Breast epithelium (tissue), 4 donors: ENCODE results near the gene ISG15. TPM values are rescaled to one million over a fixed set of nuclear protein-coding genes. Genes with fewer than 3 reads are reported as not detected.
"Not testable (repeated sequence)": the region's sequence is repeated elsewhere in the genome, so short reads cannot be mapped to it uniquely, and the experiment has no call there.

ENCODE experiments used
- DNase-seq, 2 donors: peaks; one replicate each; pipeline ENCODE4 v3.0.0-alpha.2; 2019; ENCODE audit warnings: low spot score in 2 of 2
- H3K27ac ChIP-seq, 2 donors: fragments of 200-600 bp; sonication (generic) in 1 of 2; one replicate each; pipeline ENCODE4 v1.5.1; 2016 to 2019; ENCODE audit warnings: mild to moderate bottlenecking in 1 of 2
- H3K27me3 ChIP-seq, 2 donors: fragments of 200-600 bp; sonication (generic) in 1 of 2; one replicate each; pipeline versions ENCODE4 v1.5.1 to v1.6.0; 2017 to 2019; ENCODE audit warnings: control low read depth in 1 of 2, mild to moderate bottlenecking in 1 of 2
- H3K36me3 ChIP-seq: fragments of 200-600 bp; one replicate; pipeline ENCODE4 v1.5.1; 2019
- H3K4me1 ChIP-seq, 2 donors: fragments of 200-600 bp; sonication (generic); one replicate each; pipeline ENCODE4 v1.5.1; 2016 to 2019; ENCODE audit warnings: control low read depth in 1 of 2
- H3K4me3 ChIP-seq, 3 donors: fragments of 200-600 bp; sonication (generic); 1 replicate in 2 of 3; 2 replicates in 1 of 3; pipeline ENCODE4 v1.5.1; 2016 to 2019; ENCODE audit warnings: mild to moderate bottlenecking in 3 of 3, moderate library complexity in 2 of 3
- H3K9me3 ChIP-seq, 2 donors: fragments of 200-600 bp; sonication (generic) in 1 of 2; one replicate each; pipeline ENCODE4 v1.5.1; 2016 to 2019; ENCODE audit warnings: control low read depth in 1 of 2
- POLR2A ChIP-seq: fragments of 450-650 bp; IDR thresholded peaks from one replicate; pipeline ENCODE4 v1.6.1; 2016; ENCODE audit warnings: antibody characterized with exemption, mild to moderate bottlenecking, moderate library complexity
- POLR2AphosphoS5 ChIP-seq, 3 donors: sonication (generic); formaldehyde crosslinking; IDR thresholded peaks; one replicate each; pipeline ENCODE4 v1.6.1; 2017; ENCODE audit warnings: antibody characterized with exemption in 3 of 3
- intact Hi-C: fragments of 100-400 bp; cut with DNase I; formaldehyde crosslinking; loops from one replicate; pipeline ENCODE4 v1.15.1; 2023; ENCODE audit warnings: low total_unique reads
- total RNA-seq, 3 donors: library from RNA; depleted of rRNA; stranded (reverse); fragments of >200 nt; gene quantifications; one replicate each; pipeline ENCODE4 v1.1.0, GENCODE V29; 2016
- TF ChIP-seq, protein P1 (sequence below), 3 donors: fragments of 450-650 bp; IDR thresholded peaks; one replicate each; pipeline ENCODE4 v1.5.1; 2016 to 2017; ENCODE audit warnings: antibody characterized with exemption in 3 of 3, mild to moderate bottlenecking in 3 of 3, moderate library complexity in 3 of 3

ISG15 gene
- total RNA-seq, 3 donors from 2014 or later, result 15.5 to 31.5 (median 18.0) TPM

DNA sequence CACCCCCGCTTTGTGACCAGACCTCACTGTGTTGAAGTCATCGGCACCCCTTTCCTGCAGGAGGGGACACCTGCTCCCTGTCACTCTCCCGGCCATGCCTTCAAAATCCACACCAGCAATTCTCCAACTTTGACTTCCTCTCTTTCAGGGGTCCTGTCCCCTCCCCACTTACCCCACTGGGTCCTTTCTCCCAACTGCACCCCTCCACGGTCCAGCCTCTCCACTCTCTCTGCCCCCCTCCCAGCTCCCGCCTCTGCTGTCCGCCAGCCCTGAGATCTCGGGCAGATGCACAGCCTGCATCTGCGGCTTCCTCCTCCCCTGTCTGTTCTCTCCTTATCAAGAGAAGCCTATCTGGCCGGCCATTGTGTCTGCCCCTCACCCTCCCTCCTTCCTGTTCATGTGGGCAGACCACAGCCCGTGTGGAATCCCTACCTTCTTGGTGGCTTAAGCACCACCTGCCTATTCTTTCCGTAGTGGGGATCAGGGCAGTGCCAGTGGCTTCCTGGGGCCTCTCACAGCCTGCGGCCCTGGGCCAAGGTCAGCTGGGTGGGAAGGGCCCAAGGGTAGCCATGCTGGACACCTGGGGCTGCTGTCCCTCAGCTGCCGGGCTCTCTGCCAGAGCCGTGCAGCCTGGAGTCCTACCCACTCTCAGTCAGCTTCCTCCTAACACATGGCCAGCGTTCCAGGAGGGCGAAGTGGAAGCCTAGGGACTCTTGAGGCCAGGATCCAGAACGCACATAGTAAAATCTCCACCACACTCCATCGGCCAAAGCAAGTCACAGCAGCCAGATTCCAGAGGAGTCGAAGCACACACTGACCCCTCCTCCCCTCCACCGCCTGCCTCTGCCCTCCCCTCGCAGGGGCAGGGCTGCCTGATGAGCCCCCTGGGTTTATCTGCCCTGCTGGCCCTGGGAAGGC lies 8.3 kb upstream of the ISG15 start:
- H3K27me3 ChIP-seq, result peaks cover 0 to 4% of the 10 kb centered on the region in 2 donors
- TF ChIP-seq POLR2A (no peak), POLR2AphosphoS5 (IDR thresholded peaks at IDR 0.05) (no peak)
- TF ChIP-seq, protein P1, sequence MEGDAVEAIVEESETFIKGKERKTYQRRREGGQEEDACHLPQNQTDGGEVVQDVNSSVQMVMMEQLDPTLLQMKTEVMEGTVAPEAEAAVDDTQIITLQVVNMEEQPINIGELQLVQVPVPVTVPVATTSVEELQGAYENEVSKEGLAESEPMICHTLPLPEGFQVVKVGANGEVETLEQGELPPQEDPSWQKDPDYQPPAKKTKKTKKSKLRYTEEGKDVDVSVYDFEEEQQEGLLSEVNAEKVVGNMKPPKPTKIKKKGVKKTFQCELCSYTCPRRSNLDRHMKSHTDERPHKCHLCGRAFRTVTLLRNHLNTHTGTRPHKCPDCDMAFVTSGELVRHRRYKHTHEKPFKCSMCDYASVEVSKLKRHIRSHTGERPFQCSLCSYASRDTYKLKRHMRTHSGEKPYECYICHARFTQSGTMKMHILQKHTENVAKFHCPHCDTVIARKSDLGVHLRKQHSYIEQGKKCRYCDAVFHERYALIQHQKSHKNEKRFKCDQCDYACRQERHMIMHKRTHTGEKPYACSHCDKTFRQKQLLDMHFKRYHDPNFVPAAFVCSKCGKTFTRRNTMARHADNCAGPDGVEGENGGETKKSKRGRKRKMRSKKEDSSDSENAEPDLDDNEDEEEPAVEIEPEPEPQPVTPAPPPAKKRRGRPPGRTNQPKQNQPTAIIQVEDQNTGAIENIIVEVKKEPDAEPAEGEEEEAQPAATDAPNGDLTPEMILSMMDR (IDR thresholded peaks at IDR 0.05), result no peak
- peak overlapping the region in 1 of 2 donors; percentile 1 for H3K27ac ChIP-seq
- intact Hi-C loops, result loop anchor here (5.0 kb wide), 1 partner anchor 1187 kb away; the partner anchor contains the start of gene FAAP20
- no peak overlapping the region for H3K4me3 ChIP-seq
- peaks cover 0 to 19% of the 10 kb centered on the region in 2 donors for H3K4me1 ChIP-seq
- H3K9me3 ChIP-seq, result no peaks in the 10 kb centered on the region
- H3K36me3 ChIP-seq, result no peaks in the 10 kb centered on the region
- no peak for DNase-seq

DNA sequence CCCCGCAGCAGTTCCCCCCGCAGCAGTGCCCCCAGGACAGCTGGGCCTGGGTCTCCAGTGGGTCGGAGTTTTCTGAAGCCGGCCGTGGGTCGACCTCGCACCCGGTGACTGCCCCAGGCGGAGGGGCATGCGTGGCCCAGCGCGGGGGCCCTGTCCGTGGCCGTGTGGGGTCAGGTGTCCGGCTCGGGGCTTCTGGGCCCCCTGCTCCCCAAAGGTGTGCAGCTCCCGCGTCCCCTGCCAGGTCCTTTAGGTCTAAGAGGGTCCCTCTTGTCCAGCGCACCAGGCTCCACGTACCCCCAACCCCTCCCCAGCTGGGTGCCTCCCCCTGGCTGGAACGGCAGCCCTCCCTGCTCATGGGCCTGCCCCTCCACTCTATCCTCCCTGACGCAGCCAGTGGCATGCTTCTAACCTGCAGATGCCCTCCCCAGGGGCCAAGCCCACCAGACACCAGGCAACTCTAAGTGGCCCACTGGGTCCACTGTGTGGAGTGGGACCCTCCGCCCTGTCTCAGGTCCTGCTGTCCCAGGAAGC lies 7.5 kb upstream of the ISG15 start:
- Histone ChIP-seq H3K27me3 (peaks cover 0 to 4% of the 10 kb centered on the region in 2 donors), H3K36me3 (no peaks in the 10 kb centered on the region), H3K4me1 (peaks cover 0 to 13% of the 10 kb centered on the region in 2 donors), H3K4me3 (no peak overlapping the region), H3K9me3 (no peaks in the 10 kb centered on the region), H3K27ac (peak overlapping the region in 1 of 2 donors; percentile 0)
- intact Hi-C loops, result no loop called here
- DNase-seq, result no peak
- TF ChIP-seq POLR2AphosphoS5 (IDR thresholded peaks at IDR 0.05) (no peak), POLR2A (no peak)
- TF ChIP-seq, protein P1 (IDR thresholded peaks at IDR 0.05), result no peak

DNA sequence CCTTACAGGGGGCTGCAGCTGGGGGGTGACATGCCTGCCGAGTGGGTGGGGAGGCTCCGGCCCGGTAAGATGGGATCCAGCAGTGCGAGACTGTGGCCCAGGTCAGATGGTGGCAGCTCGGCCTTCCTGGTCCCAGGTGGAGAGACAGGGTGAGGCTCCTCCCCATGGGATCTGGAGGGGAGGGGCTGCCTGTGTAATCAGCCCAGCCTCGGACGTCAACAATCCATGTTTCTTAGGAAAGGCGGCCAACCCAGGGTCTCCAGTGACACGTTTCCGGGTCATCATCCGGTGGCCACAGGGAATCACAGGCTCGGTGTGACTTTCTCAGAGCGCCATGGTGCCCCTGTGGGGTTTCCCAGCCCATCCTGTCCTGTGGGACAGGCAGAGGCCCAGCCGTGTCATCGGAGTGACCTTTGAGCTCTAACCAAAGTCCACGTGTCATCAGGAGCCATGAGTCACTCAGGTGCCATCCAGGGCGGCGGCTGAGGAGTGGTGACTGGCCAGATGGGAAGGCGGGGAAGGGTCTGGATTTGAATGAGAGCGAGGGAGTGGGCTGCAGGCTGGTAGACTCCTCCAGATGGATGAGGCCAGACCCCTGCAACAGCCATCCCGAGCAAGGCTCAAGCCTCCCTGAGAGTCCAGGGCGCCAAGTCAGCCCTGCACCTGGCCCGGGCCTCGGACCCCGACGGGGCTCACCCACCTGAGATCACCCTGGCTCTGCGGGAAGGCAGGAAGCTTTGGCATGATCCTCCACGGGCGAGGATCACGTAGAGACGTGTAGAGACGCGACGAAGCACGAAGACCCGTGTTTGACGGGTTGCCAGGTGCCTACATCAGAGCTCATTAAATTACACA lies 6.8 kb upstream of the ISG15 start:
- no peak for DNase-seq
- Histone ChIP-seq H3K27me3 (peaks cover 0 to 2% of the 10 kb centered on the region in 2 donors), H3K27ac (no peak overlapping the region), H3K4me3 (no peak overlapping the region), H3K9me3 (no peaks in the 10 kb centered on the region), H3K36me3 (no peaks in the 10 kb centered on the region), H3K4me1 (peaks cover 0 to 8% of the 10 kb centered on the region in 2 donors)
- TF ChIP-seq, protein P1 (IDR thresholded peaks at IDR 0.05), result no peak
- TF ChIP-seq POLR2A (no peak), POLR2AphosphoS5 (IDR thresholded peaks at IDR 0.05) (no peak)
- intact Hi-C loops, result no loop called here

DNA sequence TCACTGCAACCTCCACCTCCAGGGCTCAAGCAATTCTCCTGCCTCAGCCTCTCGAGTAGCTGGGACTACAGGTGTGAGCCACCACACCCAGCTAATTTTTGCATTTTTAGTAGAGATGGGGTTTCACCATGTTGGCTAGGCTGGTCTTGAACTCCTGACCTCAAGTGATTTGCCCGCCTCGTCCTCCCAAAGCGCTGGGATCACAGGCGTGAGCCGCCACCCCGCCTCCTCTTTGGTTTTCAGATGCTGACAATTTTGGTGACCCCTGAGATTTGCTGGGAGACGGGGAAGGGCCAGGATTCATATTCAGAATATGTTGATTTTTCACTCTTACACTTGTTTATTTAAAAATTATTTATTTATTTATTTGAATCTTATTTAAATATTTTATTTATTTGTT lies 3.2 kb upstream of the ISG15 start:
- H3K27me3 ChIP-seq, DNase-seq, intact Hi-C loops, H3K4me3 ChIP-seq, H3K27ac ChIP-seq, H3K36me3 ChIP-seq, H3K4me1 ChIP-seq, H3K9me3 ChIP-seq: not testable (repeated sequence)

DNA sequence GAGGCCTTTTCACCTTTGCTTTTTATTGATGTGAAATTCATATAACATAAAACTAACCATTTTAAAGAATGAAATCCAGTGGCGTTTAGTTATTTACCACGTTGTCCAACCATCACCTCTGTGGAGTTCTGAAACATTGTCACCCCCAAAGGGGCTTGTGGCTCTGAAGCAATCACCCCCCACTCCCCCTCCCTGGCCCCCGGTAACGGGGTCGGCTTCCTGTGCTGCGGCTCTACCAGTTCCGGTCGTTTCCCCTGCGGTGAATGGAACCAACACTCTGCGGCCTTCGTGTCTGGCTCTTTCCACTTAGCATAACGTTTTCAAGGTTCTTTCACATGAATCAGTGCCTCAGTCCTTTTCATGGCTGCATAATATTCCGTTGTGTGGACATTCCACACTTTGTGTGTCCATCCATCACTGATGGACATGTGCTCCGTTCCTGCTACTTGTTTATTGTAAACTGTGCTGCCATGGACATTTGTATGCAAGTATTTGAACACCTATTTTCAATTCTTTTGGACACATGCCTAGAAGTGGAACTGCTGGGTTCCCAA lies 1.8 kb upstream of the ISG15 start:
- Histone ChIP-seq H3K36me3 (no peaks in the 10 kb centered on the region), H3K4me1 (no peaks in the 10 kb centered on the region), H3K27me3 (no peaks in the 10 kb centered on the region), H3K9me3 (no peaks in the 10 kb centered on the region), H3K27ac (no peak overlapping the region), H3K4me3 (no peak overlapping the region)
- no peak for DNase-seq
- no peak for TF ChIP-seq POLR2AphosphoS5 (IDR thresholded peaks at IDR 0.05)
- TF ChIP-seq POLR2A, result no peak
- TF ChIP-seq, protein P1 (IDR thresholded peaks at IDR 0.05), result no peak
- intact Hi-C loops, result no loop called here

DNA sequence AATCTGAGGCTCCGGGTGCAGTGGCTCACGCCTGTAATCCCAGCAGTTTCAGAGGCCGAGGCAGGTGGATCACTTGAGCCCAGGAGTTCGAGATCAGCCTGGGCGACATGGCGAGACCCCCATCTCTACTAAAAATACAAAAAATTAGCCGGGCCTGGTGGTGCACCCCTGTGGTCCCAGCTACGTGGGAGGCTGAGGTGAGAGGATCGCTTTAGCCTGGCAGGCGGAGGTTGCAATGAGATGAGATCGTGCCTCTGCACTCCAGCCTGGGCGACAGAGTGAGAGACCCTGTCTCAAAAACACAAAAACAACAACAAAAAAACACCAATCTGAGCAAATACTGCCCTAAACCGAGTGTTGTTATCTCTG lies 577 bp upstream of the ISG15 start:
- H3K27me3 ChIP-seq, H3K36me3 ChIP-seq, intact Hi-C loops, H3K4me1 ChIP-seq, H3K9me3 ChIP-seq, DNase-seq: not testable (repeated sequence)
- peak overlapping the region; percentile 56 to 69 (median 64) for H3K4me3 ChIP-seq
- peak overlapping the region; percentile 82 to 92 for H3K27ac ChIP-seq
